Glutamatergic neuron (in vitro differentiated cells): Measurements from ENCODE around the gene ADD3. TPM values are rescaled to one million over a fixed set of nuclear protein-coding genes. Genes with fewer than 3 reads are reported as not detected.

ENCODE experiments used
- DNase-seq: peaks from one replicate; pipeline ENCODE4 v3.0.0; 2022
- H3K27ac Mint-ChIP-seq: one replicate; pipeline ENCODE4 v1.8.0; 2020; ENCODE audit warnings: mild to moderate bottlenecking, mixed read lengths, inconsistent platforms; ENCODE audit not compliant: unreplicated experiment
- H3K27me3 Mint-ChIP-seq: one replicate; pipeline ENCODE4 v1.8.0; 2020; ENCODE audit warnings: mild to moderate bottlenecking, moderate library complexity, mixed read lengths, inconsistent platforms; ENCODE audit not compliant: unreplicated experiment
- H3K36me3 Mint-ChIP-seq: one replicate; pipeline ENCODE4 v1.8.0; 2020; ENCODE audit warnings: mild to moderate bottlenecking, mixed read lengths, inconsistent platforms; ENCODE audit not compliant: unreplicated experiment
- H3K4me1 Mint-ChIP-seq: one replicate; pipeline ENCODE4 v1.8.0; 2020; ENCODE audit warnings: mild to moderate bottlenecking, low read depth, mixed read lengths, inconsistent platforms; ENCODE audit not compliant: unreplicated experiment
- H3K4me3 Mint-ChIP-seq: one replicate; pipeline ENCODE4 v1.8.0; 2020; ENCODE audit warnings: mild to moderate bottlenecking, mixed read lengths, inconsistent platforms; ENCODE audit not compliant: unreplicated experiment
- H3K9me3 Mint-ChIP-seq: one replicate; pipeline ENCODE4 v1.8.0; 2020; ENCODE audit warnings: mild to moderate bottlenecking, moderate library complexity, mixed read lengths, inconsistent platforms; ENCODE audit not compliant: unreplicated experiment
- CTCF ChIP-seq: fragments of 200-600 bp; sonication (generic); IDR thresholded peaks from one replicate; pipeline ENCODE4 v1.5.0; 2021; ENCODE audit not compliant: partially characterized antibody, unreplicated experiment
- total RNA-seq: library from RNA; stranded (reverse); fragmentation: NEBNext Ultra II Directional; extraction: Animal tissue kit (Norgen Biotek cat#: 25700); gene quantifications from one replicate; pipeline ENCODE4 v1.2.1, GENCODE V29; 2021; ENCODE audit not compliant: unreplicated experiment

Gene ADD3
- total RNA-seq, 1 donor from 2014 or later: 22.8 TPM

DNA sequence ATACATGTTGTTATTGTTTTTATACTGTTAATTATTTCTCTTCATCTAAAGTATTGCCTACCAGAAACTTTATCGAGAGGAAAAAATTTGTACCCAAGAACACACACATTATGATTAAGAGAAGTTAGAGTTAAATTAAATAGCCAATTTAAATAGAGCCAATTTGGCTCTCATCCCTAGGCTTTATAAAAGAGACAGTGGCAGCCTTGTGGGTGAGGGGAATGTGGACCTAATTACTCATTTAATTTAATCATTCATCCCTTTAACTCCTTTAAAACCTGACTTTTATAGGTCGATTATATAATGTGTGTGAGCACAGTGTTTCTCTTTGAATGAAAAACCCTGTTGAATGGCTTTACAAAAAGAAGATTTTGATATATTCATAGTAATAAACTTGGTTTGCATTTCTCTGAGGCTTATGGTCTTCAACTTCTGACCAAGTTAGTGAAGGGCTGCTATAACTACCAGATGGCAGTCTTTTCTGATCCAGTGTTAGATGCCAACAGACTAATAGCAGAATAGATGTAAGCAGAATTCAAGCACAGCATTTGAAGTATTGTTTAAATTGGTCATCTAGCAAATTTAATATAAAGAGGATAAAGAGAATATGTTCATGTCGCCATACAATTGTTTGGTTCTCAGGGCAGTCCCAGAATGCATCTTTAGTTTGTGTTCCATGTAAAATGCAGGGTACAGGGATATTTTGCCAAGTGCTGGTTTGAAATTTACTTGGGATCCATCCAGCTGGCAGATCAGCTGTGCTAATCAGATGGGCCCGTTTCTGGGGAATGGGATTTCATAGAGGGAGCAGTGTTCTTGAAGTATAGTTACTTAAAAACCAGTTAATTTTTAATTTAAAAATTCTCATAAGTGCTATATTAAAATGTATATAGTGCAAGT is 25.3 kb downstream of the ADD3 start:
- Mint-ChIP-seq H3K4me3 (no peak overlapping the region), H3K9me3 (no peaks in the 10 kb centered on the region), H3K27ac (no peak overlapping the region), H3K4me1 (no peaks in the 10 kb centered on the region), H3K36me3 (no peaks in the 10 kb centered on the region), H3K27me3 (peaks cover 2% of the 10 kb centered on the region)
- no peak for DNase-seq
- TF ChIP-seq CTCF: no peak

DNA sequence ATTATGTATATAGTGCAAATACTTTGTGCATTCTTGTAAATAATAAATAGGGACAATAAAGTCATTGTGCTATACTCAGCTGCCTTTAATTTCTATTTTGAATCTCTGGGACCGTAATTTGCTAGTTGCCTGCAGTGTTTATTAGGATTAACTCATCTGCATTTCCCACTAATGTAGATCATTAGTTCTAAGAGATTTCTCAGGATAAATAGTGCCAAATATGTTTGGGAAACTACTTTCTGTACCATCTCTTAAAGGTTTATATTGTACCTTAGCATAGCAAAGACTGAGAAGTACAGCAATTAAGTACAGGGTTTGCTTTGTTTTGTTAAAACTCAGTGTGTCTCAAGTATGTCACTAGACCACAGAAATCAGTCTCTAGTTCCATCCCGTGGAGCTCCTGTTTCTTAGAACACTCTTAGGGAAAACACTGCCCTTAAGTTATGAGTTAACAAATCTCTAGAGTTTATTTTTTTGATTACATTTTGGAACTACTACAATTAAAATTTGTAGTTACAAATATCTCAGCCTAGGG is 26.0 kb downstream of the ADD3 start:
- H3K4me1 Mint-ChIP-seq: no peaks in the 10 kb centered on the region
- peaks cover 2% of the 10 kb centered on the region for H3K27me3 Mint-ChIP-seq
- no peak overlapping the region for H3K27ac Mint-ChIP-seq
- no peaks in the 10 kb centered on the region for H3K9me3 Mint-ChIP-seq
- DNase-seq: no peak
- no peak for TF ChIP-seq CTCF
- no peak overlapping the region for H3K4me3 Mint-ChIP-seq
- no peaks in the 10 kb centered on the region for H3K36me3 Mint-ChIP-seq

- H3K27ac Mint-ChIP-seq: no peak overlapping the region
- no peaks in the 10 kb centered on the region for H3K9me3 Mint-ChIP-seq
- no peak overlapping the region for H3K4me3 Mint-ChIP-seq
- peaks cover 2% of the 10 kb centered on the region for H3K27me3 Mint-ChIP-seq
- no peaks in the 10 kb centered on the region for H3K36me3 Mint-ChIP-seq
- H3K4me1 Mint-ChIP-seq: no peaks in the 10 kb centered on the region
- no peak for DNase-seq
- TF ChIP-seq CTCF: no peak
These were observed 26.8 kb downstream of the ADD3 start for GRCh38 chr10:110034596-110034995.

DNA sequence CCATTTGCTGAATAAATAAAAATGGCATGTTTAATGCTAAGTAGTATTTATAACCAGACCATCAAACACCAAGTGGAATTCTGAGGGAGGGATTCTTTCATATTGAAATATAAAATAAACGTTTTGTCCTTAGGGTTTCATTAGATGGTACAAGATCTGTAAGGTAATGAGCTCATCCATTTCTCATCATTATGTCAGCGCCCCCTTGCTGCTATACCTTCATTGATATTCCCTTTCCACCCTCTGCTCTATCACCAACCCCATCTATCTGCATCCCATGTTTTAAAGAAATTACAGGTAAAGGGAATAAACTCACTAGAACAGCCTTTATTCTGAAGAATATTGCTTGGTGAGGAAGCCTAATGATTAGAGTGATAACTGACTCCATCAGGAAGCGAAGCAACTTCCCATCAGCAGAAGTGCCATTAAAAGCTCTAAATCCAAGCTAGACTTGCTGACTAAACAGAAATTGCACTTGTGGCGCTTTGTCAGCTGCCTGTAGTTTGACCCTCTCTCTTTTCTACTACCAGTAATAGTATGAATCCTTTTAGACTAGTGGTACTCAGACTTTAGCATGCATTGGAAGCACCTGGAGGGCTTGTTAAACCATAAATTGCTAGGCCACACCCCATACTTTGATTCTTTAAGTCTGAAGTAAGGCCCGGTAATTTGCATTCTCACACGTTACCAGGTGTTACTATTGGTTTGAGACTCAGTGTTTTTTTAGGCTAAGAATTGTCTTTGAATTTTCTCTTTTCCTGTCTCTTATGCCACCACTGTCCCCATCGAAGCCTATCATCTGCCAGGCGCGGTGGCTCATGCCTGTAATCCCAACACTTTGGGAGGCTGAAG is 27.5 kb downstream of the ADD3 start:
- no peaks in the 10 kb centered on the region for H3K36me3 Mint-ChIP-seq

More for the DNA sequence above, 27.5 kb downstream of the ADD3 start:
- H3K9me3 Mint-ChIP-seq: no peaks in the 10 kb centered on the region
- no peak for TF ChIP-seq CTCF
- H3K4me1 Mint-ChIP-seq: no peaks in the 10 kb centered on the region
- no peak overlapping the region for H3K27ac Mint-ChIP-seq
- no peak for DNase-seq
- H3K27me3 Mint-ChIP-seq: peaks cover 2% of the 10 kb centered on the region
- no peak overlapping the region for H3K4me3 Mint-ChIP-seq
